RKO (cell line): Measurements from ENCODE around the gene C20orf173.
"Not testable (repeated sequence)": the region's sequence is repeated elsewhere in the genome, so short reads cannot be mapped to it uniquely, and the experiment has no call there.

ENCODE experiments used
- DNase-seq: peaks from one replicate; pipeline ENCODE4 v3.0.0-alpha.2; 2016; ENCODE audit warnings: low spot score

Gene C20orf173

DNA sequence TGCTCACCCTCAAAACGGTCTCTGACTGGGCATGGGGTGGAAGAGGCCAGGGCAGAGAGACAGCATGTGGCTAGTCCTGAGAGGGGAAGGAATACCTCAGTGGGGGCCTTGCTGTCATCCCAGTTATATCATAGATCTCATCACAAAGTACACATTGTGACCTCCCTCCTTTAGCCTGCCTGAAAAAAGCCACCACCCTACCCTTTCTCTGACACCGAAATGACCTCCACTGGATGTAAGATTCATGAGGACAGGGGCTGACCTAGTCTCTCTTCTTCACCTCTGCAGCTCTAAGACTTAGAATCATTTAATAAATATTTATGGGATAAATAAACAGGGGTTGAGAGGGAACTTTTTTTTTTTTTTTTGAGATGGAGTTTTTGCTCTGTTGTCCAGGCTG is at the start of gene C20orf173:
TSS of gene C20orf173 (minus strand) at position 101 of the 400 bp plus-strand sequence. CDS start 279 bp downstream, outside the sequence.
- no peak for DNase-seq

- DNase-seq, result no peak
Observed at GRCh38 chr20:35579196-35579595, 49.7 kb upstream of the C20orf173 start.

GRCh38 chr20:35578469-35578868 is 49.0 kb upstream of the C20orf173 start:
- DNase-seq, result no peak

GRCh38 chr20:35576816-35577215 is 47.4 kb upstream of the C20orf173 start:
- DNase-seq, result no peak

DNA sequence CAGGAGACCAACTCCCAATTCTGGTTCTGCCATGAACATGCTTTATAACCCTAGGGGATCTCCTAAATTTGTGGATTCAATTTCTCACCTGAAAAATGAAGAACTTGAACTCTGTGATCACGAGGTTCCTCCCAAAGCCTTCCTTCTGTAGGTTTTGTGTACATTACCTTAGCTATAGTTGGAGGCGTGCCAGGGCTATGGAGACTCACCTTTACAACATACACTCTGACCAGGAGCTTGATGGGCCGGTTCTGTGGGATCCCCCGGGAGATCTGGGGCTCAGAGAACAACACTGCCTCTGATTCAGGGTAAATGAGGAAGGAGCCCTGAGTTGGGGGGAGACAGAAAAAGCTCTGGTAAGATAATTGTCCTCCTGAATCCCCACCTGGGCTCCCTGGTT is 46.5 kb upstream of the C20orf173 start:
- no peak for DNase-seq

DNA sequence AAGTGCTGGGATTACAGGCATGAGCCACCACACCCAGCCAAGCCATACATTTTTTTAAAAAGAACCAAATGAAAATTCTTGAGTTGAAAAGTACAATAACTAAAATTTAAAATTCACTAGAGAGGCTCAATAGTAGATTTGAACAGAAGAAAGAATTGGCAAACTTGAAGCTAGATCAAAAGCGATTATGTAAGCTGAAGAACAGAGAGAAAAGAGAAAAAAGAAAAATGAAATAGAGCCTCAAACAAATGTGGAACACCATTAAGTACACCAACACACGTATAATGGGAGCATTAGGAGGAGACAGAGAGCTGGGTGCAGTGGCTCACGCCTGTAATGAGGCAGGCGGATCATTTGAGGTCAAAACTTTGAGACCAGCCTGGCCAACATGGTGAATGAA is 43.4 kb upstream of the C20orf173 start:
- DNase-seq, result no peak

GRCh38 chr20:35571555-35571954 is 42.1 kb upstream of the C20orf173 start:
- DNase-seq, result no peak

GRCh38 chr20:35568645-35569044 is 39.2 kb upstream of the C20orf173 start:
- peak; percentile 46 for DNase-seq

- no peak for DNase-seq
Observed at GRCh38 chr20:35564905-35565304, 35.5 kb upstream of the C20orf173 start.

- DNase-seq, result no peak
Observed at GRCh38 chr20:35563834-35564233, 34.4 kb upstream of the C20orf173 start.

DNA sequence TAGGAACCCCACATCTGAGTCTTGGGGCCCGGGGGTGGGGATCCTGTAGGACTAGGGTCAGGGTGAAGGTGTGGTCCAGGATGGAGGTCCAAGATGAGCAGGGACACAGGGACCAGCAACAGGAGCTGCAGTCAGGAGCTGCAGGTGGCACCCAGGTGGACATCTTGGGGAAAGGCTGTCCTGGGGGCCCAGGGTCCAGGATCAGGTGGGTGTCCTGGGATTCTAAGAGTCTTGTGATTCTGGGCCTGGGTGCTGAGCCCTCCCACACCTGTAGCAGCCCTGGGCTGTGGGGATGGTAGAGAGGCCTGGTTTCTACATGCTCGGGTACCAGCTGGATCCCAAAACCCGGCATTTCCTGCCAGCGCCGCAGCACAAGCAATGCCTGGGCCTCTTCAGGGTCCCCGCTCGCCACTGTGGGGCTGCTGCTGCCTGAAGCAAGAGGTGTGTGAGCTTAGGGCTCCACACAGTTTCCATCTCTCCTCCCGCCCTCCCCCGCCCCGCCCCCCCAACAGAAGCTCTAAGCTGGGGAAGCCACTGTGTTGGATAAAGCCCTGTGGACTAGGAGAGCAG is 33.2 kb upstream of the C20orf173 start:
- DNase-seq, result no peak

- no peak for DNase-seq
Observed at GRCh38 chr20:35561671-35562070, 32.2 kb upstream of the C20orf173 start.

DNA sequence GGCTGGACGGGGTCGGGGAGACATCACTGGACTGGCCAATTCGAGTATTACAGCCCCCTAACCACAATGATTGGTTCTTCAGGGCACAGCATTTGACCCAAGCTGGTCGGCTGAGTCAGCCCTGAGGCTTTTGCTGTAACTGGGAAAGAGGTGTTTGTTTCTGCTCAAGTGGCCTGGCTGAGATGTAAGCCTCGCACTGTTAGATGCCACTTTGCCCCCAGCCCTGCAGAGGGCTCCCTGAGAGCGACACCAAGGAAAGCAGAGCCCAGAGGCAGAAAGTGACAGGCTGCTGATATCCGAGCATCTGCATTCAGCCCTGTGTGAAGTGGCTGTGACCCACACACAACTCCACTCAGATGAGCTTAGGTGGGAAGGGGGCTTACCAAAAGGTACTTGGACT is 31.8 kb upstream of the C20orf173 start:
- peak; percentile 82 for DNase-seq

DNA sequence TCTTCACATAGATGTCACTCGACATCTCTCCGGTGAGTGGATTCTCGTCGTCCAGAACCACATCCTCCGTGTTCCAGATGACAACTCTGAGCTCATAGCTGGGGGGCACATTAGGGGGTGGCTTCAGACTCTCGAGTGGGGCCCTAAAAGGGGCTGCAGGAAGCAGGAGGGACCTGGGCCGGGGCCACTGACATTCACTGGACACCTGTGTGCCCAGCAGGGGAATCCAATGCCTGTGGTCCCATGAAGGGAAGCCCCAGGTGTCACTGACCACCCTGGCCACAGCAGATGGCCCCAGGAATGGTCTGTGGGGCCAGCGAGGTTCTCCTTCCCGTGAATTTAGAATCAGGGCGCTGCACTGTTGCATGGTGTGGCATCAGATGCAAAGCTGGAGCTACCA is 31.1 kb upstream of the C20orf173 start:
- no peak for DNase-seq

DNA sequence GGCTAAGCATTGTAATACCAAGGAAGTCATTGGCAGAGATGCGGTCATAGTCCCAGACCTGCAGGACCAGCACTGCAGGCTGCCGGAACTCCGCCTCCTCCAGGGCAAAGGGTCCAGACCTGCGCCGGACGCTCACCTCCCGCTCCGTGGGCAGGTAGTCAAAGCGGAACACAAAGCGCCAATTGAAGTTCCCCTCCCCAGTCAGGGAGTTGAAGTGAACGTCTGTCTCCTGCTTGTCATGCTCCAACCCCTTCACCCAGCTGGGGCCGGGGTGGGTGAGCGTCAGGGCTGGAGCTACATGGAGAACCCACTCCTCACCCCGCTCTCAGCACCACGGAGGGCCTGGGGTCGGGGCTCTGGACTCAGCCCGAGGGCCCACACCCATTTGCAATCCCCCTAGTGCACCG is 30.7 kb upstream of the C20orf173 start:
- no peak for DNase-seq

DNA sequence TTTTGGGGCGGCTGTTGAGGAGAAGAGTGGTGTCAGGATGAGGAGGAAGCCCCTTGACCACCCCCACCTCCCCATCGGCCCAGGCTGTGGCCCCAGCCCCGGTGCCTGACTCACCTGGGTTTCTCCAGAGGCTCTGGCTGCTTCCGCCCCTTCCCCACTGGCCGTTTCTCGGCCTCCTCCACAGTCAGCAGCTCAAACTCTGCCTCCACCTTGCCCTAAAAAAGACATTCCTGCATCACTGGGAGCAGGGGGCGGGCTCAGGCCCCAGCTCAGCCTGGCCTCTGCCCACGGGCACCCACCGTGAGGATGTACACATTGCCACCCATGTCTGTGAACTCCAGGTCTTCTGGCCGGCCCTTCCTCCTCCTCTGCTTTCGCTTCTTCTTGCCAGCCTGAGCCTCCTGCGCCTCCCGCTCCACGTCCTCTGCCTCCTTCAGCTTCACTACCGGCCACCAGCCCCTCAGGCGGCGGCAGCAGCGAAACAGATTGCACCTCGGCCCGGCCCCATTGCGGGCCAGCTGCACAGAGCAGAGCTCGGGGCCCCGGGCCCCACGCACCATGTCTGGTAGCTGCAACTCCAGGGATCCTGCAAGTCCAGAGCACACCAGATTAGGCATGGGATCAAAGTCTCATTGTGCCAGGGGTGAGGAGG is 29.7 kb upstream of the C20orf173 start:
- no peak for DNase-seq

DNA sequence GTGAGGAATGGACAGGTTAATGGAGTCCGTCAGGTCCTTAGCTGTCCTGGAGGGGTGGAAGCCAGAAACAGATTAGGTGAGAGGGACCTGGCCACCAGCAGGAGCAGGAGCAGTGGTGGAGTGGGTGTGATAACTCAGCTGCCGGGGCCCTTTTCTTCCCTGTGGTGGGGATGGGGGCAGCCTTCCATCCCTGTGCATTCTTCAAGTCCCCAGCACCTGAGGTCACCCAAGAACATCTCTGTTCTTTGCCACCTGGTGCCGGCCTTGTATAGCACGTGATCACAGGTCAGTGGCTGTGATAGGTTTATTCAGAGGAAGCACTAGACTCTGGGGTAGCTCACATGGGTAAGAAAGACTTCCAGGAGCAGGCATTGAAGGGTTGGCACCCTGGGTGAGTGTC is 29.0 kb upstream of the C20orf173 start:
- DNase-seq, result no peak

DNA sequence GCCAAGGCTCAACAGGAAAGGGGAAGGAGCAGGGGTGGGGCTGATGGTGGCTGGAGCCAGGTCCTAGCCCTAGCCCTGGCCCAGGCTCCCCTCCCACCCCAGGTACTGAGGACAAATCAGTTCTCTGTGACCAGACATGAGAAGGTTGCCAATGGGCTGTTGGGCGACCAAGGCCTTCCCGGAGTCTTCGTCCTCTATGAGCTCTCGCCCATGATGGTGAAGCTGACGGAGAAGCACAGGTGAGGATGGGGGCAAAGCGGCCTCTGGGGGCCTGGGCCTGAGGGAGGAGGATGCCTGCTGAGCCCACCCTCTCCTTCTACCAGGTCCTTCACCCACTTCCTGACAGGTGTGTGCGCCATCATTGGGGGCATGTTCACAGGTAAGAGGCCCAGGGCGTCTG is 27.4 kb upstream of the C20orf173 start:
- DNase-seq, result no peak

DNA sequence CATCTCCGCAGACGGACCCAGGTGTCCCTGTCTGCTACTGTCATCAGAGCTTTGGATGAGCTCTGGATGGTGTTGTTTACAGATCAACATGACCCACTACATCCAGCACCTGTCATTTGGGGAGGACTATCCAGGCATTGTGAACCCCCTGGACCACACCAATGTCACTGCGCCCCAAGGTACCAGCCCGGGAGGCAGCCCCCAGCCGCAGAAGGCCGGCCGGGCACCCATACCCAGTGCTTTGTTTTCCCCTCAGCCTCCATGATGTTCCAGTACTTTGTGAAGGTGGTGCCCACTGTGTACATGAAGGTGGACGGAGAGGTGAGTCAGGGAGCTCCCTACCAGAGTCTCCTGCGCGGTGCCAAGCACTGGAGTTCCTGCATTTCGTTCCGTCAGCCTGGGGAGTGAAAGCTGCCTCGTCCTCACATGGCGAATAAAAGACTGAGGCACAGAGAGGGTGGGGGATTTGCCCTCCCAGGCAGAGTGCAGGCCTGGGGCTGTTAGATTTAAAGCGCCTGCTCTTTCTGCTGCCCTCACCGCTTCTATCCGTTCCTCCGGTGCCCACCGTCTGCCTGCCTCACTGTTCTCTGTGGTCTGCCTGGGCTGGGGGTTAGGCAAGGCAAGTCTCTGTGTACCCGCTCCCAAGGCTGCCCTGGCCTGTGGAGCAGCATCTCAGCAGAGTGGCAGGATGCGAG is 26.6 kb upstream of the C20orf173 start:
- no peak for DNase-seq

DNA sequence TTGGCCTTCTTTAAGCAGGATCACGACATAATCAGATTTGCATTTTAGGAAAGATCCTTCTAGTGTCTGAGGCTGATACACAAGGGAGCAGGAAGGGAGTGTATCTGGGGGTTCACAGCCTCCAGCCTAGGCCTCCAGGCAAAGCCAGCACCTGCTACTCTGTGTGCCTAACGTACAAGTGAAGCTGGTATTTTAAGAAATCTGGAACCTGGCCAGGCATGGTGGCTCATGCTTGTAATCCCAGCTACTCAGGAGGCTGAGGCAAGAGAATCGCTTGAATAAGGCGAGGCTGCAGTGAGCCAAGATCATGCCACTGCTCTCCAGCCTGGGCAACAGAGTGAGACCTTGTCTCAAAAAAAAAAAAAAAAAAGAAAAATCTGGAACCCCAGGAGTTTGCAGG is 26.0 kb upstream of the C20orf173 start:
- not testable (repeated sequence) for DNase-seq

DNA sequence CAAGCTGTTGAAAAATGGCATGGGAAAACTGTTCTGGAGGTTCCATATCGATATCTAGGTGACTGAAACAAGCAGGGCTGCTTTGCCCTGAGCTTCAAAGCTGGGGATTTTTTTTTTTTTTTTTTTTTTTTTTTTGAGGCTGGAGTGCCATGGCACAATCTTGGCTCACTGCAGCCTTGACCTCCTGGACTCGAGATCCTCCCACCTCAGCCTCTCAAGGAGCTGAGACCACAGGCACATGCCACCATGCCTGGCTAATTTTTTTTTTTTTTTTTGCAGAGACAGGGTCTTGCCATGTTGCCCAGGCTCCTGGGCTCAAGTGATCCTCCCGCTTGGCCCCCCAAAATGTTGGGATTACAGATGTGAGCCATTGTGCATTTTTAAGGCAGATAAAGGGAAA is 23.5 kb upstream of the C20orf173 start:
- DNase-seq, result no peak

DNA sequence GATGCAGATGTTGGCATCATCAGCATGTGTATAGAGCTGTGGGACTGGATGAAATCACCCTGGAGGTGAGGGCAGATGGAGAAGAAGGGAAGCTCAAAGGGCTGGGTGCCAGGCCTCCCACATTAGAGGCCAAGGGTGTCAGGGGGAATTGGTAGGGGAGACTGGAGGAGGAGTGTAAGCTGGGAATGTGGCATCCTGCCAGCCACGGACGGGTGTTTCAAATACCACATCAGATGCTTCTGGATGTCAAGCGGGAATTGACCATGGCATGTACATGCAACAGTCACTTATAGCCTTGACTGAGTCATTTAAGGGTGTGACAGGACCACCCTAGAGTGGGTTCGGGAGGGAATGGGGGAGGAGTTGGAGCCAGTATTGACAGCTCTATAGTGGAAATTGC is 22.1 kb upstream of the C20orf173 start:
- DNase-seq, result no peak

GRCh38 chr20:35547329-35547728 is 17.9 kb upstream of the C20orf173 start:
- DNase-seq, result no peak

DNA sequence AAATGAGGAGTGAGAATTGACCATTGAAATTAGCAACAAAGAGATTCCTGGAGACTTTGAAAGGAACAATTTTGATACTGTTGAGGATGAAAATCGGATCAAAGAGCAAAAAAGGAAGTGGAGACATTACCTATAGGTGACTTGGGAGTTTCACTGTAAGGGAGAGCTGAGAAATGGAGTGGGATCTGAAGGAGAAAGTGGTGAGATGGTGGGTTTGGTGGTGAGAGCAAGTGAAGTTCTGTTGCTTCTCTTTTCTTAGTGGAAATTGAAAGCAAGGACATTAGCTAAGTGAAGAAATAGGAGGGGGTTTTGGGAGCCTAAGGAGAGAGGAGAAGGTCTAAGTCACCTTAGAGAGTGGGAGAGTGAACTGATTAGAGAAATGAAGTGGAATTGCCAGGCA is 16.7 kb upstream of the C20orf173 start:
- DNase-seq, result no peak
